D721Med (cell line): ENCODE data around the gene ZNF341.
A peak's percentile ranks its signal among the peaks of the same experiment; 100 is the strongest.

ENCODE experiments used
- DNase-seq: peaks from one replicate; pipeline ENCODE4 v3.0.0; 2011; ENCODE audit warnings: low spot score; ENCODE audit not compliant: insufficient read length
- FAIRE-seq: peaks from 2 replicates; lab custom pipeline; 2011; peaks lifted over from hg19 to GRCh38; lab: Jason Lieb, UNC
- CTCF ChIP-seq: IDR thresholded peaks from 2 replicates; pipeline ENCODE4 v1.5.1; 2012; ENCODE audit warnings: mild to moderate bottlenecking, control low read depth; ENCODE audit not compliant: insufficient read depth; ENCODE audit errors: missing control alignments

ZNF341 gene

GRCh38 chr20:33836277-33836676 lies 104.5 kb downstream of the ZNF341 start:
- FAIRE-seq (no peak), DNase-seq (no peak)
- no peak for TF ChIP-seq CTCF

- no peak for FAIRE-seq
- no peak for DNase-seq
- TF ChIP-seq CTCF = no peak
Observed at GRCh38 chr20:33837096-33837830, 105.5 kb downstream of the ZNF341 start.

GRCh38 chr20:33838035-33838864 lies 106.5 kb downstream of the ZNF341 start:
- FAIRE-seq = no peak
- DNase-seq = no peak
- TF ChIP-seq CTCF = peak; percentile 4

GRCh38 chr20:33839591-33839990 lies 107.8 kb downstream of the ZNF341 start:
- DNase-seq (no peak), FAIRE-seq (no peak)
- no peak for TF ChIP-seq CTCF

- FAIRE-seq = no peak
- TF ChIP-seq CTCF = no peak
Observed at GRCh38 chr20:33840160-33840559, 108.4 kb downstream of the ZNF341 start.

GRCh38 chr20:33840759-33841435 lies 109.1 kb downstream of the ZNF341 start:
- TF ChIP-seq CTCF = no peak
- DNase-seq (no peak), FAIRE-seq (no peak)

More at GRCh38 chr20:33840160-33840559, 108.4 kb downstream of the ZNF341 start:
- no peak for DNase-seq

- DNase-seq (no peak), FAIRE-seq (no peak)
- TF ChIP-seq CTCF = no peak
Observed at GRCh38 chr20:33841436-33841799, 109.6 kb downstream of the ZNF341 start.
